DND-41 (cell line): Measurements from ENCODE around the gene RACGAP1.

Experiments used
- CTCF ChIP-seq: IDR thresholded peaks from 2 replicates; pipeline ENCODE4 v1.5.1; 2012; ENCODE audit warnings: borderline replicate concordance, low read length, moderate library complexity, mild to moderate bottlenecking; ENCODE audit not compliant: poor library complexity, severe bottlenecking; ENCODE audit errors: extremely low read depth
- EZH2 ChIP-seq: IDR thresholded peaks from 3 replicates; pipeline ENCODE4 v1.6.1; 2012; ENCODE audit warnings: borderline replicate concordance, low read depth, mild to moderate bottlenecking, moderate library complexity, low read length, inconsistent platforms; ENCODE audit not compliant: severe bottlenecking

- TF ChIP-seq CTCF (no peak), EZH2 (no peak)
Observed at GRCh38 chr12:50047693-50048250, 22.5 kb upstream of the RACGAP1 start.
